ENCODE data around the gene TSPAN5.

Gene TSPAN5

DNA sequence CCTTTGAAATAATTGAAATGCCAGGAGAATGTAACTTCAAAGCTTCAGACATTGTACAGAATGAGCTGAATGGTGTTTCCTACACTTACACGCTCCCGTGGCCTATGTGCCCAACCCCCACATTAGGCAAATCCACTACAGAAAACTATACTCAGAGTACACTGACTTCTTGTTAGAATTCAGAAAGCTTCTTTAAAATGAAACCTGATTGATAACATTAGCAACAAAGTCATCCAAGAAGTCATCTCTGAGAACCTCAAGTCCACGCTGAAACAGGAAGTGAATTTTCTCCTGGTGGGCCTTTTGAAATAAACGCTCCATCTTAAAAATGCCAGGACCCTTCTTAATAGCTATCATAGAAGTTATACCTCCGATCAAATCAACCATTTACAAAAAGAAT lies 136.3 kb downstream of the TSPAN5 start:
- H3K4me3 ChIP-seq (ENCODE audit: low read depth, low read length): no peak overlapping the region

DNA sequence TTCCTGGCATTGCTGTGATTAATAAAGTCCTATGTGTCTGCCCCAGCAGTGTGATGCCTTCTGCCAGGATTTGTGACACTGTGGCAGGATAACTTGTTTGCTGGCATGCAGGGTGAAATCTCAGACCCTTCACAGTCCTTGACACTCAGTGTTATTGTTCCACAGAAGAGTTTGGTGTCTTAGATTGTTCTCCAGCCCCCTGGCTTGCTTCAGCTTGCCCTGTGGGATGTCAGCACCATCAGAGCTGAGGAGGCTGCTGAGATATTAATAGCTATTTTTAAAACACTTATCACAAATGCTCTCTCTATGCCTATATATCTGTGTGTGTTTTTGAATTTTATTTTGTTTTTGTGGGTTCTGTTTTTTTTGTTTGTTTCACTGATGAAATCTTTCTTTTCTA lies 136.9 kb downstream of the TSPAN5 start:
- TF ChIP-seq, protein P1, sequence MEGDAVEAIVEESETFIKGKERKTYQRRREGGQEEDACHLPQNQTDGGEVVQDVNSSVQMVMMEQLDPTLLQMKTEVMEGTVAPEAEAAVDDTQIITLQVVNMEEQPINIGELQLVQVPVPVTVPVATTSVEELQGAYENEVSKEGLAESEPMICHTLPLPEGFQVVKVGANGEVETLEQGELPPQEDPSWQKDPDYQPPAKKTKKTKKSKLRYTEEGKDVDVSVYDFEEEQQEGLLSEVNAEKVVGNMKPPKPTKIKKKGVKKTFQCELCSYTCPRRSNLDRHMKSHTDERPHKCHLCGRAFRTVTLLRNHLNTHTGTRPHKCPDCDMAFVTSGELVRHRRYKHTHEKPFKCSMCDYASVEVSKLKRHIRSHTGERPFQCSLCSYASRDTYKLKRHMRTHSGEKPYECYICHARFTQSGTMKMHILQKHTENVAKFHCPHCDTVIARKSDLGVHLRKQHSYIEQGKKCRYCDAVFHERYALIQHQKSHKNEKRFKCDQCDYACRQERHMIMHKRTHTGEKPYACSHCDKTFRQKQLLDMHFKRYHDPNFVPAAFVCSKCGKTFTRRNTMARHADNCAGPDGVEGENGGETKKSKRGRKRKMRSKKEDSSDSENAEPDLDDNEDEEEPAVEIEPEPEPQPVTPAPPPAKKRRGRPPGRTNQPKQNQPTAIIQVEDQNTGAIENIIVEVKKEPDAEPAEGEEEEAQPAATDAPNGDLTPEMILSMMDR (IDR thresholded peaks at IDR 0.05; ENCODE audit: borderline replicate concordance, insufficient read depth, low read depth, low read length): no peak
- H3K4me3 ChIP-seq (ENCODE audit: low read depth, low read length): no peak overlapping the region

More for the DNA sequence above, 136.3 kb downstream of the TSPAN5 start:
- TF ChIP-seq, protein P1 (IDR thresholded peaks at IDR 0.05; ENCODE audit: borderline replicate concordance, insufficient read depth, low read depth, low read length): no peak

DNA sequence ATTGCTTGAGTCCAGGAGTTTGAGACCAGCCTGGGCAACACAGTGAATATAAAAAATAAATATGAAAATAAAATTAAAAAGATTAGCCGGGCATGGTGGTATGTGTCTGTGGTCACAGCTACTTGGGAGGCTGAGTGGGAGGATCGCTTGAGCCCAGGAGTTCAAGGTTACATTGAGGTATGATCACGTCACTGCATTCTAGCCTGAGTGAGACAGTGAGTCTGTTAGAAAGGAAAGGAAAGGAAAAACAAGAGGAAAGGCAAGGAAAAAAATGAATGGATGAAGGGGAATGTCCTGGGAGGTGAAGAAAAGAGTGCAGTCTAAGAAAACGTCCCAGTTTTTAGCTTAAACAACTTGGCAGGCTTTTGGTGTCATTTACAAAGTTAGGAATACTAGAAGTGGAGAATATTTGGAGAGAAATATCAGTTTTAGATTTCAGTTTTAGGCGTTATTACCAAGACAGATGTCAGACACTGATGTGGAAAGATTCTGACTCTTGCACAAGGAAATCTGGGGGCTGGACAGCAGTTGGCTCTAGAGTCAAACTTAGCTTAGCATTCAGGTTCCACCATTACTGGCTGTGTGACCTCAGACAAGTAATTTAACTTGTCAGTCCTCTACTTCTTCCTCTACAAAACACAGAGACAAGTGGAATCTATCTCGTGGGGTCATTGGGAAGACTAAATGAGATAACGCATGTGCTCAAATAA lies 139.0 kb downstream of the TSPAN5 start:
- TF ChIP-seq, protein P1 (IDR thresholded peaks at IDR 0.05; ENCODE audit: borderline replicate concordance, insufficient read depth, low read depth, low read length): no peak
- no peak overlapping the region for H3K4me3 ChIP-seq (ENCODE audit: low read depth, low read length)

DNA sequence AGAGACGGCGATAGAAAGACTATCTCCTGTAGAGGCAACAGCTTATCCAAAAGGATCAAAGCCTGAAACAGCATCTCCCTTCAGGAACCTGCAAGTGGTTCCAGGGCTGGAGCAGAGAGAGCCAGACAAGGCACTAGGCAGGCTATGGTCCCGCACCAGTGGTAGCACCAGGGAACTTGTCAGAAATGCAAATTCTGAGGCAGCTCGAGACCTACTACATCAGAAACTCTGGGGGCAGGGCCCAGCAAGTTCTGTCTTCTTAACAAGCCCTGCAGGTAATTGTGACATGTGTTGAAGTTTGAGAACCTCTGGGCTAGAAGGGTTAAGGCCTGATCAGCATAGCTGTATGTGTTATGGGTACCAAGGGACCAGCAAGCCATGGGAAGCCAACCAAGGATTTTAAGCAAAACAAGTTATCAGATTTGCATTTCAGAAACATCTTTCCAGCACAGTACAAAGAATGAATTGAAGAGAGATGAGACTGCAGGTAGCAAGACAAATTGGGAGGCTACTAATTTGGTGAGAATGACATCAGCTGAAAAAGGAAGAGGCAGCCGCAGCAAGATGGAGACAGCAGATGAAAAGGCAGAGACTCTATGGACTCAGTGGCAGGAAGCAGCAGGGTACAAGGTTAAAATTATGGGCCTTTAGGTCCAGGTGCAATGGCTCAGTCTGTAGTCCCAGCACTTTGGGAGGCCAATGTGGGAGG lies 139.7 kb downstream of the TSPAN5 start:
- H3K4me3 ChIP-seq (ENCODE audit: low read depth, low read length): no peak overlapping the region
- TF ChIP-seq, protein P1 (IDR thresholded peaks at IDR 0.05; ENCODE audit: borderline replicate concordance, insufficient read depth, low read depth, low read length): no peak

DNA sequence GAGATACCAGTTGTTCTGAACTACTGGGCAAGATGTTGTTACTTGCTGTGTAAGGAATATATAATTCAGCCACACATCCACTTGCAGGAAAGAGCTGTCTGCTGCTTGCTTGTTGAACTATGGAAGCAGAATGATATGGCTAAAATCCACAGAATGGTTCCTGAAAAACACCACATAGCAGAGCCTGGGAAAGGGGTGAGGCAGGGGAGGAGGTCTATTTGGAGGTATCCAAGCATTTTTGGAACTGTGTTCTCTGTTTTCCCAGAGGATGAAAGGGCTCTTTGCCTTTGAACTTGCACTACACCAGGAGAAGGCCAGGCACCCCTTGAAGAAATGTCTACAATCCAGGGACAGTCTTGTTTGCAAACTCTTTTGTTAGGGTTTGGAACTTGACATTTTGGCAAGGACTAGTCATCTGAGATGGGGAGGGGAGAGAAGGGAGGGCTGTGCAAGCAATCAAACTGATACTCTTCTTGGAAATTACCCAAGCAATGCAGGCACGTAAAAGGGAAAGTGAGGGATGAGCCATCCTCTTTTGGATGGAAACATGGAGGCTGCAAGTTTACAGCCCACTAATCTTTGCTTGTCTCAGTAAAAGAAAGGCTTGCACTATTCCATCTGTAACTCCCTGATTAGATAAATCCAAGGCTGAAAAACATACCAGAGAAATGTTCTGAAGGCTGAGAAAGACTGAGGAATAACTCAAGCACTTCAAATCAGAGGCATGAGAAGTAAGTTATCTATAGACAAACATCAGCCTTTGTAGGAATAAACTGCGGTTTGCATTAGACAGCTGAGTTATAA lies 141.0 kb downstream of the TSPAN5 start:
- no peak overlapping the region for H3K4me3 ChIP-seq (ENCODE audit: low read depth, low read length)
- TF ChIP-seq, protein P1 (IDR thresholded peaks at IDR 0.05; ENCODE audit: borderline replicate concordance, insufficient read depth, low read depth, low read length): no peak

DNA sequence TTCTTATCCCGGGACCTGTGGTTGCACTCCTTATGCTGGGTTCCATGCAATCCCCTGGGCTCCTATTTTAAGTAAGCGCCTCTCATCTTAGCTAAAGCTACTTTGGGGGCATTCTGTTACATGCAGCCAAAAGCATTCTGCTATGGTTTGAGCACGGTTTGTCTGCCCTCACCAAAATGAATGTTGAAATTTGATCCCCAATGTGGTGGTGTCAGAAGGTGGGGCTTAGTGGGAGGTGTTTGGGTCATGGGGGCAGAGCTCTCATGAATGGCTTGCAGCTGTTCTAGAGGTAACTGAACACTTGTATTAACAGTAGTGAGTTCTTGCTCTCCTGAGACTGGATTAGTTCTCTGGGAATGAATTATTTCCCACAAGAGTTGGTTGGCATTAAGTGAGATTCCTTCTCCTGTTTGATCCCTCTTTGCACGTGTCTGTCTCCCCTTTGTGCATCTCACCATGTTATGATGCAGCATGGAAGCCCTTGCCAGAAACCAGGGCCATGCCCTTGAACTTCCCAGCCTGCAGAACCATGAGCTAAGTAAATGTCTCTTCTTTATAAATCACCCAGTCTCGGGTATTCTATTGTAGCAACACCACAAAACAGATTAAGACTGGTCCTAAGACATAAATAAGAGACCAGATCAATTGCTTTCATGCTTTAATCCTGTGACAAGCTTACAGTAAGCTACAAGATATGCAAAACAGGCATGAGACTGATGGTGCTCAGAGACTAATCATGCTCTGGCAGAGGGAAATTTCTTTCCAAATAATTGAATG lies 141.8 kb downstream of the TSPAN5 start:
- TF ChIP-seq, protein P1 (IDR thresholded peaks at IDR 0.05; ENCODE audit: borderline replicate concordance, insufficient read depth, low read depth, low read length): no peak
- no peak overlapping the region for H3K4me3 ChIP-seq (ENCODE audit: low read depth, low read length)

Measured in GM12875 (cell line).